ENCODE data around the gene NIFK. TPM values are rescaled to one million over a fixed set of nuclear protein-coding genes. Genes with fewer than 3 reads are reported as not detected.
"Not testable (repeated sequence)": the region's sequence is repeated elsewhere in the genome, so short reads cannot be mapped to it uniquely, and the experiment has no call there.

Gene NIFK
- 45.1 and 75.9 TPM in 2 replicates for total RNA-seq

DNA sequence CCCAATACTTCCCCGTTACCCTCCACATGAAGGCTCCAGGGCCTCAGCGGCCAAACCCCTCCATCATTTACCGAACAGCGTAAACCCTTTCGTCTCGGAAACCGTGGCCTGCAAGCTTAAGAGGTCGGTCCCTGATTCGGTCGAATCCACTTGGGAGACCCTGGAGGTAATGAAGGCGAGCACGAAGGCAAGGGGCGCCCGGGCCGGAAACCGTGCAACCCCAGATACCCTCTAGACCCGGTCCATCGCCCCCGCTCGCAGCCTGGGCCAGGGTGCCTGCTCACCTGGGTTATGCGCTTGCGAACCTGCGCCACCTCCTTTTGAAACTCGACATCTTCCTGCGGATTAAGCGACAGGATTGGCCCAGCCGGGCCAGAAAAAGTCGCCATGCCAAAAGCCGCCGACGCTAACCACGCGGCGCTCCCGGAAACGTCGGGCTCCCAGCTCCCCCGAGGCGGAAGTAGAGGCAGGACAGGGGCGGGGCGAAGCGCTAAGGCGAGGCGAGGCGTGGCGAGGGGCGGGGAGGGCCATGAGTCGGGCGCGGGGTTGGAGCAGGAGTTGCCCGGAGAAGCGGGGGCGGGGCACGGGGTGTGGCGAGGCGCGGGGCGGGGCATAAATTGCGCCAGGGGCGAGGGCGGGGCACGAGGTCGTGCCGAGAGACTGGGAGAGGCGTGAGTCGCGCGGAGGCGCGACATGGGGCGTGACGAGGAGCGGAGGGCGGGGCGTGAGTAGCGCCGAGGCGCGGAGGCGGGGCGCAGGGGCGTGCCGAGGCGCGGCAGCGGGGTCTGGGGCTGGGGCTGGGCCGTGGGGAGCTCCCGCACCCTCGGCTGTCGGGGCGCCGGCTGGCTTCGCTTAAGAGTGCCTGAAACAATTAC is at the start of gene NIFK:
TSS of gene NIFK (minus strand) at position 414 of the 875 bp plus-strand sequence. CDS start at position 389, 25 bp downstream.
- DNase-seq: peak; percentile 98

DNA sequence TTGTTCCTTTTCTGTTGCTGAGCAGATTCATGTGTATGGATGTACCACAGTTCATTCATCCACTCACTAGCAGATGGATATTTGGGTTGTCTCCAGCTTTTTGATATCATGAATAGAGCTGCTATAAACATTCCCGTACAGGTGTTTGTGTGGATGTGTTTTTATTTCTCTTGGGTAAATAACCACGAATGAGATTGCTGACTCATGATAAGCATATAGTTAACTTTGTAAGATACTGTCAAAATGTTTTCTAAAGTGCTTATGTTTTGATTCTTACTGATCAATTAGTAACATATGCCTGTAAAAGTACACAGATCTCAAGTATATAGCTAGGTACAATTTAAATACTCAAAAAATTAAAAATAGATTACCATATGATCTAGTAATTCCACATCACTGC is 46.5 kb upstream of the NIFK start:
- DNase-seq: no peak

DNA sequence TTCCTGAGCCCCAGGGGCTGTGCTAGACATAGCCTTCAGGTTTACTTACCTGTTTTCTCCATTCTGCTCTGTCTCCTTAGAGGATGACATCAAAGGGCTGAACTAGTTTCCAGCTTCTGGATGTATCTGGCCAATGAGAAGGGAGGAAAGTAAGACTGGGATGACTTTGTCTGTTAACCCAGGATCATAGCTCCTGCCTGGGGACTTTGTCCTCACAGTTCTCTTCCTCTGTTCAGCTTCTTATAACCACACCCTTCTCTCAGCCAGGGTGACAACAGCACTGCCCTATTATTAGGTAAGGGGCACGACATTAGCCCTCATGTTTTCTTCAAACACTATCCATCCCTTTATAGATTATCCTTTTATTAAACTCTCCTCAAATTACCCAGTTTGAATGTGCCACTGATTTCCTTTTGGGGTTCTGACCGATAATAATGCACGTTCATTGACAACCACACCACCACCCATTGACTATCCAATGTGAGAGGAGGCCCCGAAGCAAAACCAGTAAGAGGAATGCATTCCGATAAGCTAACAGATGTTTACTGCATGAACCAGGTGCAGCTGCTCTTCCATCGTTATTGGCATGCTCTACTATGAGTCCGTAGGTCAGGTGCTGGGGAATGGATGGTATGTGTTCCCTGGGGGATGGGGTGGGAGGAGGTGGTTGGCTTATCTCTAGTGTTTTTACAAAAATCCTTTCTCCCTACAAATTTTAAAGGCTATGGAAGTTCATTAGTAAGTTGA is 42.2 kb upstream of the NIFK start:
- no peak for DNase-seq

DNA sequence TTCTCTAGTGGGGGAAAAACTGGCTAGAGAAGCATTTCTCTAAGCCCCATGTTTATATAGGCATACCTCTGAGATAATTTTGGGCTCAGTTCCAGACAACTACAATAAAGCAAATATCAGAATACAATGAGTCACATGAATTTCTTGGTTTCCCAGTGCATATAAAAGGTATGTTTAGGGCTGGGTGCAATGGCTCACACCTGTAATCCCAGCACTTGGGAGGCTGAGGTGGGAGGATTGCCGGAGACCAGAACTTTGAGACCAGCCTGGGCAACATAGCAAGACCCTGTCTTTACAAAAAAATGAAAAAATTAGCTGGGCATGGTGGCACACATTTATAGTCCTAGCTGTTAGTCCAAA is 41.0 kb upstream of the NIFK start:
- DNase-seq: peak; percentile 72

DNA sequence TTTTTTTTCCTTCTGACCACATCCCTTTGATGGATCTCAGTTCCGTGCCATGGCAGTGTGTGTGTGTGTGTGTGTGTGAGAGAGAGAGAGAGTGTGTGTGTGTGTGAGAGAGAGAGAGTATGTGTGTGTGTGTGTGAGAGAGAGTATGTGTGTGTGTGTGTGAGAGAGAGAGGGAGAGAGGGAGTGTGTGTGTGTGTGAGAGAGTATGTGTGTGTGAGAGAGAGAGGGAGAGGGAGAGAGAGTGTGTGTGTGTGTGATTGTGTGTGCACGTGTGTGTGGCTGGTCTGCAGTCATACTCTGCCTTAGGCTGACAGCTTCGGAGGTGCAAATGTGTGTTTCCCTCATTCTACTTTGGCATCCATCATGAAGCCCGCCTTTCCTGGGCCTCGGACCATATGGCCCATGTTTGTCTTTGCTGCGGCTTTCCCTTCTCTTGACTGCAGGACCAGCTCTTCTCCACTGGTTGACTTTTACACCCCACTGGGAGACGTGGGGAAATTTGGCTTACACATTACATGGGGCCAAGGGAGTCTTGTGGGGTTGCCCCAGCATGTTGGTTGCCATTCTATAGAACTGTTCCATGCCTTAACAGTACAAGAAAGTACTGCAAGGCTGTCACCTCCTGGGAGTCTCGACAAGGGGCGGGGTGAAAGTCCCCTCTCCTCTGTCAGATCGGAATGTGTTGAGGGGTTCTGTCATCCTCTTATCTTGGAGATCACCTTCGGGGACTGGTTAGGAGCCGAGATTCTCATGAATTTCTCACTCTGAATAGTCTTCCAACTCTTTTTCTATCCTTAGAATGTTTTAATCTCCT is 40.4 kb upstream of the NIFK start:
- DNase-seq: no peak

DNA sequence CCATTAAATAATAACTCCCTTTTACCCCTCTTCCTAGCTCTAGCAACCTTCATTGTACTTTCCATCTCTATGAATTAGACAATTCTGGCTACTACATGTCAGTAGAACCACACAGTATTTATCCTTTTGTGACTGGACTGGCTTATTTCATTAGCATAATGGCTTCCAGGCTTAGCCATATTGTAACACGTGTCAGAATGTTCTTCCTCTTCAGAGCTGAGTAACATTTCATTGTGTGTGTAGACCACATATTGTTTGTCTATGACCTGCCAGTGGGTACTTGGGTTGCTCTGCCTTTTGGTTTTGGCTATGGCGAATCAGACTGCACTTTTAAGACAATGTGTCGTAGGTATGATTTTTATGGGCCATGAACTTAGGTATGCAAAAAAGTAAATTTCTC is 39.7 kb upstream of the NIFK start:
- DNase-seq: no peak

DNA sequence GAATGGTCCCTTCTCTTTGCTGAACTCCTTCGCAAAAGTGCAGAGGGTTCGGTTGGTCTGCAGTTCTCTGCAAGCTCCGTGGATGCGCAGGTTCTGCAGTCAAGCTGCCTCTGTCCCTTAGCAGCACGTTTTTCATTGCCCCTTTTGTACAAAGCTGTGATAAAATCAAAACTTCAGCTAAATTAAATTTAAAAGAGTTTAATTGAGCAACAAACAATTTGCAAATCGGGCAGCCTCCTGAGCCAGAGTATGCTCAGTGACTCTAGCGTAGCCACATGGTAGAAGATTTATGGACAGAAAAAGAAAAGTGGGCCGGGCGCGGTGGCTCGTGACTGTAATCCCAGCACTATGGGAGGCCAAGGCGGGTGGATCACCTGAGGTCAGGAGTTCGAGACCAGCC is 37.6 kb upstream of the NIFK start:
- no peak for DNase-seq

DNA sequence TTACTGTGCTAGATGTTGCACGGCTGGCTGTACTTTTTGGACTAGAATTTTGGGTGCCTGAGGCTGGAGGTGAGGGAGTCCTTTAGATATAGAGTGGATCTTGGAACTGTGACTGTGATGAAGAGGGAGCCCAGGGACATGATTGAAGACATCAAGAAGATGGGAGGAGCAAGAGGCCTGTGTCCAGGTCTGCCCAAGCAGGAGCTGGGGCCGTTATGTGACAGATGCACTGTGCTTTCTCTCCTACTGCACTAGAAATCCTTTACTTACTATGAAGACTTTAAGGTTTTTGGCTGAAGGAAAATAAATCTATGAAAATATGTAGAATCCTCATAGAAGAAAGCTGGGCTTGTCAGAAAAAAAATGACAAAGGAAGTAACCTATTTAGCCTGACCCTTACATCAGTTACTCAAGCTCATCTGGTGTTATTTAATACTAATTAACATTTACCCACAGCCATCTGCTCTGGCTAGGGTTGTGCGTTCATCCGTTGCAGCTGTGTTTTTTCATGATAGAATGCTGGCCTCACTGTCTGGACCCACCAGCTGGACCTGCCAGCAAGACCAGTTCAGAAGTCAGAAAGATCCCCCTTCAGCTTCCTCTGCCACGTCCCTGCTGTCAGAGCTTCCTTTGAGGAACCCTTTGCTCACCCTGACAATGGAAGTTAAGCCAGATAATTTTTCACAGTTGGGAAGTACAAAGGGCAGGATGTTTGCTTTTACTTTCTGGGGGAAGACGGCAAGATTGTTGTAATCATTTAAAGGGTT is 35.5 kb upstream of the NIFK start:
- peak; percentile 83 for DNase-seq

DNA sequence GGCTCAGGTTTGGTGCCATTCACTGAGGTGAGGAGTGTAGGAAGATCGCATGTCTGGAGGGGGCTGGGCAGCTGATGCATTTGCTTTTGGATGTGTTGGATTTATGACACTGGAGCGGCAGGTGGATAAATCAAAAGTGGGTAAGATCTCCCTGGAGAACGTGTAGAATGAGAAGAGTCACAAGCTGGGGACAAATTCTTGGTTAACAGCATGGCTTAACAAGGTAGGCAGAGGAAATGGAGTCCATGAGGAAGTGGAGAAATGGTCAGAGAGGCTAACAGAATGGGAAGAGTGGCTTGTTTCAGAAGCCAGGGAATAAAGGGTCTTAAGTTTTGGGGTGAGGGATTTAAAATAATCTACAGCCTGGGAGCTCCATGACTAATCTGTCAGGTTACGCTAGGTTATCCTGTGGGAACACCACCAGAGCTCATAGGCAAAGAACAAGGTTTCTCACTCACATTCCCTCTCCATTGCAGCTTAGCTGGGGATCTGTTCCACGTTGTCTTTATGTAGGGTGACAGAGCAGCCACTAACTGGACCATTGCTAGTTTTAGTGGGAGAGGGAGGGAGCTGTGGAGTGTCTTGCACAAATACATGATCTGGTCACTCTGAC is 31.6 kb upstream of the NIFK start:
- DNase-seq: no peak

DNA sequence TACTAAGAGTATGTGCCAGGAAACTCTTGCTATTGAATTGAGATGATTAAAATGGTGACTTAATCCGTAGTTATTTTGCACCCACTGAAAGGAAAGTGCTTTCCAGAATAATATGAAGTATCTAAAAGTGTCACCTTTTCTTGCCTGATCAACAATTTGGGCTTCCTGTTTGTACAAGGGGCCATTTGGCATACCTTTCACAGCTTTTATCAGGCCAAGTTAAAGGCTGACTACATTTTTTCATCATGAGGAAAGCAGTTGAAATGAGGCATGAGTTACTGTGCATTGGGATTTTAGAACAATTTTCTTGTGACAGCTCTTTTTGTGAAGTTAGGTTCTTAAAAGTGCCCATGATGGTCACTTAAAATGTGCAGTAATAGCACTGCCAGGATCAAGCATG is 29.9 kb upstream of the NIFK start:
- DNase-seq: no peak

DNA sequence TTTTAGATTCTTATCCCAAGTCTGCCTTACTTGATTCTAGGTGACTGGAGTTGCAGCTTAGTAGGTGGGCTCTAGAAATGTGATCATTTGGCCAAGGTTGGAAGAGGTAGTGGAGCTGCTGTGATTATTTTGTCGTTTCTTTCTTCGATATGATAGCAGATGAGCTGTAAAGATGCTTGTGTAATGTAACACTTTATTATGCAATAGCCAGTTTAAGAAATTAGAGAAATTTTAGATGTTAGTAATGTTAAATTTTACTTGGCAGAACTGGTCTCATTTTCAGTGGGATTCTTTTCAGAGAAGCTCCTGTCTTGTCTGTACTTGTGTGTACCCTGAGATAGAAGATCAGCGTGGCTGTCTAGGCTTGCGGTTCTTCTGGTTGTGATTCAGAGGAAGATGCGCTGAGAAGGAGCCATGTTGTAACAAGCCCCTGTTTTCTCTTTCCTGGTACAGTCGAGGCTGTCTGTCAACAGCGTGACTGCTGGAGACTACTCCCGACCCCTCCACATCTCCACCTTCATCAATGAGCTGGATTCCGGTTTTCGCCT is 28.1 kb upstream of the NIFK start:
- DNase-seq: no peak

DNA sequence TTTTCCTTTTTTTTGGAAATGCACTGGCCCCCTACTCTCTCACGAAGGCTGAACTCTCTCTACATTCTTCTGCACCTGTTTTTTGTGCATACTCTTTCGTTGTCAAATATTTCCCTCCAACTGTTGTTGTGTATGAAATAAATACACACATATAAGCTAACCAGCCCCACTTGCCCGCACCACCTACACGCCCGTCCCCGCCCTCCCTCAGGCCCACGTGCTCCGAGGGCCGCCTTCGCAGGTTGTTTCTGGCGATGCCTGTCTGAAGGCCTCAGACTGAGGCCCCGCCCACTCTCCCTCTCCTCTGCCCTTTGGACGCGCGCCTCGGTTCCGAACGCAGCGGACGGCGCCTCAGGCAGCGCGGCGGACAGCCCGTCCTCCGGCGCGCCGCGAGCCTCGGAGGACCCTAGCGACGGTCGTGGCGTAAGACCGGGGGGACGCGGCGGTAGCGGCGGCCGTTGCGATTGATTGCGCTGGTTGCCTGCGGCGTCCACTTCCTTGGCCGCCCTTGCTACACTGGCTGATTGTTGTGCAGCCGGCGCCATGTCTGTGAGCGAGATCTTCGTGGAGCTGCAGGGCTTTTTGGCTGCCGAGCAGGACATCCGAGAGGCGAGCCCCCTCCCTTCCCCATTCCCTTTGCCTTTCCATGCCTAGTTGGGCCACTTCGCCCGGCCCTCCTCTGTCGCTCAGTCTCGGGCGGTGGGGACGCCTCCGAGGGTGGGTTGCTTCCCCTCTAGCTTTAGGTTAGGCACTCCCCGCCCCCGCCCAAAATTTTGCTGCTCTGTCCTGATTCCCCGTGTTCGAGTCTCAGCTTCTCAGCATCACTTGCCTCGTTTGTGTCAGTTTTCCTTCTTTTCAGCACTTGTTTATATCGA is 18.8 kb upstream of the NIFK start, which contains the start of gene TSN:
TSS of gene TSN (plus strand) at position 415 of the 875 bp plus-strand sequence. CDS start at position 544, 129 bp downstream.
- peak; percentile 99 for DNase-seq

DNA sequence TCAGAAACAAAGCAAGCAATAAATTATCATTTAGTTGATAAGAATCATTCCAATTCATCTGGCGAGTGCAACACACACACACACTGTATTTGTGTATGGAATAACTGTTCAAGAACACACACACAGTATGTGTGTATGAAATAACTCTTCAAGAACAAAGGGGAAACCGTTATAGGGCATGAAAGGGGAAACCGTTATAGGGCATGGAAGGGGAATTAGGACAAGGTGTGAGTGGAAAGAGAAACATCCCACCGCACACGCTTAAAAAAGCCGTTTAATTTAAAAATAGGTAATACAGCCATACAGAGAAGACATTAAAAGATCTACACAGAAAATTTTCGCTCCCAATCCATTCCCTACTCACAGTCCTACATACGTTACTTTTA is 18.2 kb upstream of the NIFK start:
- no peak for DNase-seq

DNA sequence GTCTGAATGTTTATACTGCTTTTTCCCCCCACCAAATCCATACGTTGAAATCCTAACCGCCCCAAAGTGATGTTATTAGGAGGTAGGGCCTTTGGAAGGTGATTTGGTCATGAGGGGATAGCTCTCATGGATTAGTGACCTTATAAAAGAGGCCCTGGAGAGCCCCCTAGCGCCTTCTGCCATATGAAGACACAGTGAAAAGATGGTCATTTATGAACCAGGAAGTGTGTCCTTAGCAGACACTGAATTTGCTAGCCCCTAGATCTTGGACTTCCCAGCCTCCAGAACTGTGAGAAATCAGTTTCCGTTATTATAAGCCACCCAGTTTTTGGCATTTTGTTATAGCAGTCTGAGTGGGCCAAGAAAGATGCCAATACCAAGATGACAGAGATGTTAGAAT is 11.5 kb upstream of the NIFK start:
- peak; percentile 51 for DNase-seq

DNA sequence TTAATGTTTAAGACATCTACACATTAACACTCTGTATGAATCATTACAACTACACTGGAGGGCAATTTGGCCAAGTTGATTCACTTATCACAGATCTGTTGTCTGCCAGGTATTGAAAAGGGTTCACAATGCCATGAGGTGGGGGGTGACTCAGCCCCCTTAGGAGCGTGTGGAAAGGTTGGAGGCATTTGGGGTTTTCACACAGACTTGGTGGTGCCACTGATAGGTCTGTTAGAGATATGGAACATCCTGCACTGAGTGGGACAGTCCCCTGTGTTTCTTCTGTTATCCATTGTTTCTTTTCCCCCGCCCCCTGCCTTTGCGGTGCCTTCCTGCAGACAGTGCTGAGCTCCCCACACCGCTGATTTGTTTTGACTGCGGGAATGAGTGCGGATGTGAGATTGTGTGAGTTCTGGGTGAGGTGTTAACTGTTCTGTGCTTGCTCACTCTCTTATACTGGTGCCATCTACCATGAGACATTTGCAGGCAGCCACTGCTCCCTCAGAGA is 9.4 kb upstream of the NIFK start:
- peak; percentile 16 for DNase-seq

DNA sequence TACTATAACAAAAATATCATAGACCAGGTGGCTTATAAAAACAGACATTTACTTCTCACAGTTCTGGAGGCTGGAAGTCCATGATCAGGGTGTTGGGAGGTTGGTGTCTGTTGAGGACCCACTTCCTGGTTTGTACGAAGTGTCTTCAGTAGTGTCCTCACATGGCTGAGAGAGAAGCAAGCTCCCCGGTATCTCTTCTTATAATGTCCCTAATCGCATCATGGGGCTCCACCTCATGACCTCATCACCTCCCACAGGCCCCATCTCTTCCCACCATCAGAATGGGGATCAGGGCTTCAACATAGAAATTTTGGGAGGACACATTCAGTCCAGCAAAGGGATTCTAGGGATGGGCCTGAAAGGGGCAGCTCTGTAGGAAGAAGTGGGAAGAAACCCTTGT is 4.8 kb upstream of the NIFK start:
- DNase-seq: no peak

DNA sequence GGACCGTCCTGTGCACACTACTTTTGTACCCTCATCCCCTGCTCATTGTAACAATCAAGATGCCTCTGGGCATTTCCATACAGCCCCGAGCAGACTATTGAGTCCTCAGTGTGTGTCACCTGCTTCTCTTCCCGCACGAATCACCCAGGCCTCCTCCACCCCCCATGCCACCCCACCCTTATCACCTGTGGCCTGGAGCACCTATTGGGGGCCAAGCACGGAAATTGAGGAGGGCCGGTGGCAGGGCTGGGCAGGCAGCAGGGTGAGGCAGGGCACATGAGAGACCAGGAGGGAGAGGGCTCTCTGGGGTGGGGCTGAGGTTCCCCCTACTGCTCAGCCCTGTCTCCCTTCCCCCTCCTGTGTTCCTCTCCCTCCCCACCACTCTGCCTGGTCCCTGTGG is 4.3 kb upstream of the NIFK start:
- DNase-seq: no peak

DNA sequence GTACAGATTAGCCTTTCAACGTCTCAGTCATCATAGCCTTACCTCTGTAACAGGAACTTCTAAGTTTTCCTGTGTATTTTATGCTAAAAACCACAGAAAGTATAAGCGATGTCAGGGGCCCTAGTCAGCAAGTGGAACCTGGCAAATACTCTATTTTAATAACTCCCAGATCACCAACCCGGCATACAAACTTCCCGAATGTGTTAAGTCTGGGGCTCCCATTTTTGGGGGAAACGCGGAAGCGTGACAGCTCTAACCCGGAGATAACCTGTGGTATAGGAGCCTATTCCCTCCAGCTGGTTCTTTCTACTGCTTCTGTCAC is 574 bp downstream of the NIFK start:
- DNase-seq: no peak

DNA sequence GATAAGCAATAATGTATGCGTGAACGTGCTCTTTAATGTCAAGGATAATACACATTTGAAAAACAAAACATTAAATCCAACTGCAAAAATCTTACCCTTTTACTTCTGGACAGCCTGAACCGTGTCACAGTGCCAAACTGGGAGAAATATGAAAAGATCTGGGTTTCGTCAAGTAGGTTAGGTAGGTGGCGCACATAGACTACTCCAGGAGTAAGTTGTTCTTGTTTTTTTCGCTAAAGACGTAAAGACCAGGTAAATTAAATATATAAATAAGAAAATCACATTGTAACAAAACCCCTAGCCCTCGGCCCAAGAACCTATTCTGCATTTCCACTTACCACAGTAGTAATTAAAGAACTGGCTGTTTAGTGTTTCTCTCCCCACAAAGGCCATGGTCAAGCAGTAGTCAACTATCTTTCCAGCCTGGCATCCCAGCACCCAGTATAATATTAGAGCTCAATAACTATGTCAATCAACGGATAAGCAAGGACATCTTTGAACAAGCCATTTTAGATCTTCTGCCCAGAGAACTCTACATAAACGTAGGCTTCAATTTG is 1.1 kb downstream of the NIFK start:
- DNase-seq: peak; percentile 51

DNA sequence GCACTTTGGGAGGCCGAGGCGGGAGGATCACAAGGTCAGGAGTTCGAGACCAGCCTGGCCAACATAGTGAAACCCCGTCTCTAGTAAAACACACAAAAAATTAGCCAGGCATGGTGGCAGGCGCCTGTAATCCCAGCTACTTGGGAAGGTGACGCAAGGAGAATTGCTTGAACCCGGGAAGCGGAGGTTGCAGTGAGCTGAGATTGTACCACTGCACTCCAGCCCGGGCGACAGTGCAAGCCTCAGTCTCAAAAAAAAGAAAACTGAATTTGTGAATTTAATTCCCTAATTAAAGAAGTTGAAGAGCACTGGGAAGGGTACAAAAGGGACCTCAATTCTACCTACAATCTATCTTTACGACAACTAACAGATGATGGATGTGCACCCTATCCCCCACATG is 2.1 kb downstream of the NIFK start:
- DNase-seq: not testable (repeated sequence)

Data from dermis blood vessel endothelial cell (primary cell).